GM21390 (cell line): ENCODE results near the gene ANO10.
"Not testable (repeated sequence)": the region's sequence is repeated elsewhere in the genome, so short reads cannot be mapped to it uniquely, and the experiment has no call there.

Source experiments
- ATAC-seq: cut with Tn5 transposase; IDR thresholded peaks from one replicate; pipeline ENCODE4 v1.9.1; 2021; ENCODE audit not compliant: unreplicated experiment

The ANO10 gene

DNA sequence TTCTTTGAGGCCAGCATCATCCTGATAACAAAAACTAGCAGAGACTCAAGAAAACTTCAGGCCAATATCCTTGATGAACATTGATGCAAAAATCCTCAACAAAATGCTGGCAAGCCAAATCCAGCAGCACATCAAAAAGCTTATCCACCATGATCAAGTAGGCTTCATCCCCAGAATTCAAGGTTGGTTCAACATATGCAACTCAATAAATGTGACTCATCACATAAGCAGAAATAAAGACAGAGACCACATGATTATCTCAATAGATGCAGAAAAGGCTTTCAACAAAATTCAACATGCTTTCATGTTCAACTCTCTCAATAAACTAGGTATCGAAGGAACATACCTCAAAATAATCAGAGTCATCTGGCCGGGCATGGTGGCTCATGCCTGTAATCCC lies 265.8 kb downstream of the ANO10 start:
- ATAC-seq = not testable (repeated sequence)

DNA sequence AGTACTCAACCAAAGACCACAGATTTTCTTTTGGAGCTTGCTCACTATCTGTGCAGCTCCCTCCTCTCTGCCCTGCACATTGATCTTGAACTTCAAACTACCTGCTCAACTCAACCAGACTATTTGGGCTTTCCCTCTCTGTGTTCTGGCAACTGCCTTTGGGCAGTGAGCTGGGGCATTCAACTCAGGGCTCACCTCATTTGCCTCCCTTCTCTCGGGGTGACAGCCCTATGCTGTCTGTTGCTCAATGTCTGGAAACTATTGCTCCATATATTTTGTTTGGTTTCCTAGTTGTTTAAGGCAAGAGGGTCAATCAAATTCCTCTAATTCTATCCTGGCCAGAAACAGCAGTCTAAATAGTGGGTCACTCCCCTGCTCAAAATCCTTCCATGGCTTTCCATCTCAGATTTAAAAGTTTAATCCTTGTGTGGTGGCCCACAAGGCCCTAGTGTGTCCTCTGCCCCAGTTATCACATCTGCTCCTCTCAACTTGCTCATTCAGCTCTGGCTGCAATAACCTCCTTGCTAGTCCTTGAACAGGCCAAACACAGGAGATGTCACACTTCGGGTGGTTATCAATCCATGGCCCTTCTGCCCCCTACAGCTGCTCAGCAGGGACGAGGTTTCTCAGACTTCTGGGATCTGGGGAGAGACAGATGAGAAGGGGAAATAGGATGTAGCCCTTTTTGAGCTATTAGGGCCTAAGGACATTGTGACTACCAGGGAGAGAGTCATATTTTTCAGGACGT lies 267.7 kb downstream of the ANO10 start:
- no peak for ATAC-seq

DNA sequence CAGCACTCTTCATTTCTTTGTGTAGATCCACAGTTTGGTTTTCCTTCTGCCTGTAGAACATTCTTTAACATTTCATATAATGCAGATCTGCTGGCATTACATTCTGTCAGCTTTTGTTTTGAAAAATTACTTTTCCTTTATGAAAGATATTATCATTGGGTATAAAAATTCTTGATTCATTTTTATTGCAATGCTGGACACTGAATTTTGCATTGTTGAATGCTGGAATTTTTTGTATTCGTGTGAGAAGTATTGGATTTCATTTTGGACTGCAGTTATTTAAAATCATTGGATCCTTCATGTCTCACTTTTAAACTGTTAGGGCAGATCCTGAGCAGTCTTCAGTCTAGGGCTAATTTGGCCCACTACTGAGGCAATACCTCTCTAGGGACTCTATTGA lies 268.4 kb downstream of the ANO10 start:
- no peak for ATAC-seq

DNA sequence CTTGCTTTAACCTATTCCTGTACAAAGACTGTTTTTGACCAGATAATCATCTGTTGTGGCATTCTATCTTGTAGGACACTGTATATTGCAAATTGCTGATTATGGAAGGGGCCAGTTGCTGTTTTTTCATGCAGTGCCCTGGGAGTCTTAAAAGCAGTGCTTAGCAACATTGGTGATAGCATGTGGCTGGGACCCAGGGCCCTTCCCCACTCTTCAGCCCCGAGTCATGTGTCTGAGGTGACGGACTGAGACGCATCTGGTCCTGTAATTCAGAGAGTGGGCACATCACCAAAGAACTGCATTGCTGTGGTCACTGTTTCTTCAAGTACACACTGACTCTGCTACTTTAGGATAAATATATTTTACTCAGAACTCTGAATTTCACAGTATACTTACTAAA lies 272.1 kb downstream of the ANO10 start:
- ATAC-seq = no peak

DNA sequence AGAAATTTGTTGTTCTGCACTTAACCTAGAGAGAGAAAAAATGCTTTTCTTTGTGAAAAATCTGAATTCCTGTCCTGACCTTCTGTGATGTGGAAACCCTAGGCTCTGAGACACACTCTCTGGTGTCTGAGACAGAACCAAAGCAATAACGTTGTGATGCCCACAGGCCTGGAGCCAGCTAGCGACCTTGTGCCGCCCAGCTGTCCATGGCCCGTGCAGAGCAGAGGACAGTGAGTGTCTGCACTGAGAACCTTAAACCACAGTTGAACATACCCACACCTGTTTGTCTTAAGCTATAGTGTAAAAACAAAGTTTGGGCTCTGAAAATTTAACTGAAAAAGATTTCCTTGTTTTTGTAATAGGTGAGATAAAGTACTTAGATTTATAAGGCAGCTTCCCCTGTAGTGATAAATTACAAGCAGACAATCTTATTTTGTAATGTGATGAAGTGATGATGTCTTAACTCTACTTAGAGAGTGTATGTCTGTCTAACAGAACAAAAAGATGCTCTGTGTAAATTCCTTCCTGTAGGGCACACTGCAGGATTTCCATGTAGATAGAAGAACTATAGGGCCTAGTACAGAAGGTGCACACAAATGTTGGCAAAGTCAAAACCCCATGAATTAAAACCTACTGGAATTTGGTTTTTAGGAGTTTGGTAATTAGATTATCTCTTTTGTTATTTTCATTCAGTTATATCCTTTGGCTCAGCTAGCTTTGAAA lies 272.8 kb downstream of the ANO10 start:
- no peak for ATAC-seq

DNA sequence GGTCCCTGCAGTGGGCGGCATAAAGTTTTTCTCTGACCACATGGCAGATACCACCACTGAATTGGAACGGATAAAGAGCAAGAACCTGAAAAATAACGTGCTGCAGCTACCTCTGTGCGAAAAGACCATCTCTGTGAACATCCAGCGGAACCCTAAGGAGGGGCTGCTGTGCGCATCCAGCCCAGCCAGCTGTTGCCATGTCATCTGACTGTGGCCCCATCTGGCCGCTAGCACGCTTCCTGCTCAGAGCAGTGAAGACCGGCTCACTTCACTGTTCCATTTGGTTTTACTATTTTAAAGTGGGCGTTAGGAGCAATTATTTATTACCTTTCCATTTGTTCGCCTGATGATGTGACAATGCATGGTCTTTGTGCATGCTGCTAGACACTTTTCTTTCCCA lies 273.5 kb downstream of the ANO10 start:
- ATAC-seq = no peak

DNA sequence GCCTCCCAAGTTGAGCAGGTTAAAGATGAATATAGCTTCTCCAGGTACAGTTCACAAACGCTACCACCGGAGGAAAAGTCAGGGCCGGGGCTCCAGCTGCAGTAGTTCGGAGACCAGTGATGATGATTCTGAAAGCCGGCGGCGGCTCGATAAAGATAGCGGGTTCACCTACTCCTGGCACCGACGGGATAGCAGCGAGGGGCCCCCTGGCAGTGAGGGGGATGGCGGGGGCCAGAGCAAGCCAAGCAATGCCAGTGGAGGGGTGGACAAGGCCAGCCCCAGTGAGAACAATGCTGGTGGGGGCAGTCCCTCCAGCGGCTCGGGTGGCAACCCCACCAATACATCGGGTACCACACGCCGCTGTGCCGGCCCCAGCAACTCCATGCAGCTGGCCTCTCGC lies 274.0 kb downstream of the ANO10 start:
- no peak for ATAC-seq

DNA sequence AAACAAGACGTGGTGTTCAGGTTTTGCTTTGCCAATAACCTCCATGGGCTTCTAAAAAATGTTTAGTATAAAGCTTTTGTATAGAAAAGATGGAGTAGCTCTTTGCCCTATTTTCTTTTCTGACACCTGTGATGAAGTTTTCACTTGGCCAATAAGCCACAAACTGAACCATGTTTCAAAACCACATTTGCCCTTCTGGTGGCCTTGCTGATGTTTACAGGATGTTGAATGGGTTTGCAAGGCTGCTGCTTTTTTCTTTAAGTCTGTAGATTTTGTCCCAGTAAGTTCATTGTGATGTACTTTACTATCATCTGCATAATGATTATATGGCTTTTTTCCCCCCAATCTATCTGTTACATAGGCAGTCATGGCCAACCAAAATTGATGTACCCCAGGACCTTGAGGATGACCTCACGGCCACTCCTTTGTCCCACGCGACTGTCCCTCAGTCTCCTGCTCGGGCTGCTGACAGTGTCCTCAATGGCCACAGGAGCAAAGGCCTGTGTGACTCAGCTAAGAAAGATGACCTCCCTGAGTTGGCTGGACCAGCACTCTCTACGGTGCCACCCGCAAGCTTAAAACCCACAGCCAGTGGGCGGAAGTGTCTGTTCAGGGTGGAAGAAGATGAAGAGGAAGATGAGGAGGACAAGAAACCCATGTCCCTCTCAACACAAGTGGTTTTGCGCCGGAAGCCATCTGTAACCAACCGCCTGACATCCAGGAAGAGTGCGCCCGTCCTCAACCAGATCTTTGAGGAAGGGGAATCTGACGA lies 274.6 kb downstream of the ANO10 start:
- ATAC-seq = no peak

DNA sequence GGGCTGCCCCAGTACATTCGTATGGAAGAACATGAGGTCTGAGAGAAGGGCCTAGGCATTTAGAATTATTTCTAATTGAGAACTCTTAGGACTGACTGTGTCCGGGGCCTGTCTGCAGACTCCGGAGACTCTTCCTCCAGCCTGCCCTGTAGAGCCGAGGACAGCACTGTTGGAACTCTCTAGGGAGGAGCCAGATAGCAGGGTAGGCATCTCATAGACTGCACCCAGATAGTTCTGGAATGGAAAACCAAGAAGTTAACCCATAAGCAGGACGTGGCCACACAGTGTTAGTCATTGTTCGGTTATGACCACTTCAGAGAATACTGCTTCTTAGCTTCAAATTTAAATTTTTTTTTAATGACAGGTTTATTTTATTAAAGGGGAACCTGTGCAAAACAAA lies 275.9 kb downstream of the ANO10 start:
- no peak for ATAC-seq

DNA sequence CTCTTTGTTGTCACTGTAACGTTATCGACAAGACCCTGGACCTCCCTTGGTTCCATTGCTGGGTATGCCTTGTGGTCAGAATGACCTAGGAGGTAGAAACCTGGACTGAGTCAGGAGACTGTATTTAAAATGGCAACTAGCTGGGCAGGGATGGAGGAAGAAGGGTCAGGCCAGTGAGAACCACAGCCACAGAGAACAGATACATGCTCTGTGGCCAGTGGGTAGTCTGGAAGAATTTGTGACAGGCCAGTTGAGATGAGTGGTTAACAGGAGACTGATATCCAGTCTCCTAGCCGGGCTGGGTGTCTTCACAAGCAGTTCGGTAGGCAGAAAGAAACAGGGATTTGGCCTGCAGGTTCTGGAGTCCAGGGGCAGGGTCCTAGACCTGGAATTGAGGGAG lies 276.6 kb downstream of the ANO10 start:
- no peak for ATAC-seq

DNA sequence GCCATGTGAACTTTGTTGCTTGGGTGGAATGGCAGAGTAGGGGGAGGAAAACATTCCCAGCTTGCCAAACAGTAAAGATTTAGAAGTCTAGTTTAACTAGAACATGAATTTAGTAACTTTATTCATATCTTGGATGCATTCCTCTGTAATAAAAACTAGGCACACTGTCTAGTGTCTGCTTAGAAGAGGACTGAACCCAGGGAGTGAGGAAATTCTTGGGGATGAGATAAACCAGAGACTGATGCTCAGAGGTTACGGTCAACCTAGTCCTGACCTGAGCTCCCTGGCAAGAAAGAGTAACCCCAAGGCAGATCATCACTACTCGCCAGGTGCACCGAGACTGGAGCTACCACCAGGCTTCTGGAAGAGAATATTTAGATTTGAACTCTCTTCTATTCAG lies 277.3 kb downstream of the ANO10 start:
- ATAC-seq = no peak

DNA sequence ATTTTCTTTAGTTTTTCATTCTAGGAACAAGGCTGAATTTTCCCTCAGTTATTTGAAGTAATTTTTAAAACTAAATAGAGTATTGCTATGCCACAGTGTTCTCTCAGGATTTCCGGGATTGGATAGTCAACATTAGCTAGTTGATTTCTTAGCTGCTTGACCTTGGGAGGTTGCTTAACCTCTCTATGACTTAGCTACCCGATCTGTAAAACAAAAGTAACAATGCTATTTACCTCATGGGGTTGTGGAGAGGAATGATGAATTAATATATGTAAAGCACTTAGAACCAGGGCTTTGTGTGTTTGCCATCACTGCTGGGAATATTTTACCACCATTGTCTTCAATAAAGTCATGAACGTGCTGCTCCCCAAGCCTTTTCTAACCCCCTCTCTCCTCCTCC lies 278.0 kb downstream of the ANO10 start:
- ATAC-seq = no peak

DNA sequence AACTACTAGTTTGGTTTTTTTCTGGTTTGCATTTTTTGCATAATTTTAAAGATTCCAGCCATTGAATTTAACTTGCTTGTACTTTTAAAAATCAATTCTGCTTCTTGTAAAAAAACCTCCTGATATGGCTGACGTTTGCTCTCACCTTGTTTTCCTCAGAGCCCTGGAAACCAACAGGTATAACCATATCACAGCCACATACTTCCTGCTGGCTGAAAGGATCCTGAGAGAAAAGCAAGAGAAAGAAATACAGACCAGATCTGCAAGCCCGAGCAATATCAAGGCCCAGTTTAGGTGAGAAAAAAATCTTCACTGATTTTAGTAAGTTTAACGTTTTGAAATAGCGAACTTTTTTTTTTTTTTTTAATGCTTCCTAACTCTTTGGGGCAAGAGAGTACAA lies 278.6 kb downstream of the ANO10 start:
- no peak for ATAC-seq

DNA sequence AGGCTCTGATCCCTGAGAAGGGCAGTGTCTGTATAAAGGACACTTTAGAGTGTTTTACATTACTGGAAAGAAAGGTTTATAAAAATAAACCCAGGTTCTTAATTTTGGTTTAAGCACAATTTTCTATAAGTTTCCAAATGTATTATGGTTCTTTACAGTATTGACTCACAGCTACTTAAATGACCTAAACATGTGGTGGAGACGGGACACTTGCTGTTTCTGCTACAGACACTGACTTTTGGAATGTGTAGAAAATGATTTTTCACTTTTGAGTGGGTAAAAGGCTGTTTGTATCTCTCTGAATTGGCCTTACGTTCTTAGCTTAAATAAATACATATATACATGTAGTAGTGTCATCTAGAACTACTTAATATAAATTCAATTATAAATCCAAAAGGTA lies 280.0 kb downstream of the ANO10 start:
- ATAC-seq = no peak

DNA sequence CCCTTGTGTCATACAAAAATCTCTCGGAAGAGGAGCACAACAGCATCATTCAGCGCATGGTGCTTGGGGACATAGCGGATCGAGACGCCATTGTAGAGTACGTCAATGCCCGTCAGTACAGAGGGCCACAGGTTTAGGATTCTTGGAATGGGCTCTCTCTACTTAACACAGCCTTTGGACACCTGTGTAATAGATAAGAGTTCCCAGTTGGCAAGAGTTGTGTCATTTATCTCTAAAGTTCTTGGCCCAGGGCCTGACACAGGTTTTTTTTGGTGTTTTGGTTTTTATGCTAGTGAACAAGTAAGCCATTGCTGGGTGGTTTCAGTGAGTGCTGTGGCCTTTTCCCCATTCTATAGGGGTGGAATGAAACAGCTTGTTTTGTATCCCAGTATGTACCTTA lies 281.4 kb downstream of the ANO10 start:
- ATAC-seq = no peak

DNA sequence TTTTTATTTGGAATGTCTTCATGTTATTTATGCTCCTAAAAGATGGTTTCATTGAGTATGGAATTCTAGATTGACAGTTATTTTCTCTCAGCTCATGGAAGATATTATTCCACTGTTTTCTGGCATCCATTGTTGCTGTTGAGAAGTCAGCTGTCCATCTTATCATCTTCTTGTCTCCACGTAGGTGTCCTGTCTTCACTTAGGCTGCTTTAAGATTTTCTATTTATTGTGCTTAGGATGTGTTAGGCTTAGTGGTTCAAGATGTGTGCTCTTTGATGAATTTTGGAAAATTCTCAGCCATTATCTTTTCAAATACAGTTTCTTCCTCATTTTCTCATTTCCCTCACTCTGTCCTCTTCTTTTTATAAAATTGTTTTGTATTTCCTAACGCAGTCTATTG lies 283.5 kb downstream of the ANO10 start:
- ATAC-seq = no peak

DNA sequence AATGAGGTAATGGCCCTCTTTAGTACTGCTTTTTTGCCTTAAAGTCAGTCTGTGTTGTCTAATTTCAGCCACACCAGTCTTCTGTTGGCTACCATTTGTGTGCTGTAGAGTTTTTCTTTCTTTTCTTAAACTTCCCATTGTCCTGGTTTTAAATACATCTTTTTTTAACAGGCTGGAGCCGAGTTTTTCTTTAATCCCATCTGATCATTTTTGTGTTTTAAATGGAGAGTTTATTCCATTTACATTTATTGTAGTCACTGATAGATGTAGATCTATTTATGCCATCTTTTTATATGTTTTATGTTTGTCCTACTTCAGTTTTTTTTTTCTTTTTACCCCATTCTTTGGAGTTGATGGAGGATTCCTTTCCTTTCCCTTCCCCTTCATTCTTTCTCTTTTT lies 286.0 kb downstream of the ANO10 start:
- no peak for ATAC-seq

DNA sequence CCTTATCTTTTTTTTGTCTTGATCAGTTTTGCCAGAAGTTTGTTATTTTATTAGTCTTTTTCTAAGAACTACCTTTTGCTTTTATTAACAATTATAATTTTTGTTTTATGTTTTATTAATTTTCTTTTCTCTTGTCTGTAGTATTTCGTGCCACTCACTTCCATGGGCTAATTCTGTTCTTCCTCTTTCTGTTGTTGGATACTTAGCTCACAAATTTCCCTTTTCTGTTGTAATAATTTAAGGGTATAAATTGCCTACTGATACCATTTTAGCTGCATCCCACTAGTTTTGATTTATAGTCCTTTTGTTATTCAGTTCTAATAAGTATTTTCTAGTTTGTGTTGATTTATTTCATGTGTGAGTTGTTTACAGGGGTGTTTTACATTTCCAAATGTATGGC lies 286.8 kb downstream of the ANO10 start:
- no peak for ATAC-seq

DNA sequence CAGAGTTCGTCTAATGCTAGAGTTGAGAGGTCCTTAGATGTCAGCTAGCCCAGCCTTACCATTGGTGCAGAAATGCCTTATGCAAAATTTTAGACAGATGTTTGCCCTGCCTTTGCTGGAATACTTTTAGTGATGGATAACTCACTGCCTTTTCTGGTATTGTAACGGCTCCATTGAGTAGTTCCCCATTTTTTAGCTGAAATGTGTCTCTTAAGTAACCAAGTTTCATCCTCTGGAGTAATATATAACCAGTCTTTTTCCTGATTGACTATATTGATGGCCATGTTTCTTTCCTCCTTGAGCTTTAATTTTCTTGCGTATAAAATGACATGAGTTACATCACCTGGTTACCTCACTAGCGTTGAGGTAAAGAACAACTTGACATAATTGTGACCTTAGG lies 290.4 kb downstream of the ANO10 start:
- no peak for ATAC-seq

DNA sequence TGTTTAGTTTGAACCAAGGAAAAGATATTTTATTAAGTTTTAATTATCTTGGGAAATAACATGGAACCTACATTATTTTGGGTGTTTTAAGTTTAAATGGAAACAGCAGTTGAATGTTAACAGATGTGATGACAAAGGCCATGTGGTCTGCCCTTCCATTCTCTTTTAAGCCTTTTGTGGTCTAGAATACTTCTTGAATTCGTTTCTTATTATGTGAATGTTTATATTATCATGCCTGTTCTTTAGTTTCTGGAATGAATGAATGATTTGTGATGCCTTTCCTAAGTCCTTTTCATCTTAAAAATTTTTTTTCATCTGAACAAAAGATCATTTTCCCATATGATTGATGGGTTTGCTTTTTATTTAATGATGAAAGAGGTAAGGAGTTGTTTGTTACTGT lies 290.8 kb downstream of the ANO10 start:
- ATAC-seq = no peak

DNA sequence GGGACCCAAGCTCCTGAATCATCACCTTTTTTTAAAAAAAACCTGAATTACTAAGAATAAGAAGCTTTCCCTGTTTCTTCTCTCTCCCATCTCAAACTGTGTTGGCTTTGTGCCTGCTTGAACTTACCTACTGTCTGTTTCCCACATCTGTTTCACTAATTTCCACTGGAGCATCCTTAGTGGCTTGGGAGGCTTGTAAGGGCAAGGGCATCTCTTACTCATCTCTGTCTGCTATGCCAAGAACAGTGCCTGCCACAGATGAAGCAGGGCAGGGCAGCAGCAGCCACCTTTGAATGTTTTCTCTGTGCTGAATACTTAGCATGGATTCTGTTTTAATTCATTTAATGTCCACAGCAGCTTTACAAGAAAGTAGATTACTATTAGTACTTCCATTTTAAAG lies 293.2 kb downstream of the ANO10 start:
- ATAC-seq = no peak

DNA sequence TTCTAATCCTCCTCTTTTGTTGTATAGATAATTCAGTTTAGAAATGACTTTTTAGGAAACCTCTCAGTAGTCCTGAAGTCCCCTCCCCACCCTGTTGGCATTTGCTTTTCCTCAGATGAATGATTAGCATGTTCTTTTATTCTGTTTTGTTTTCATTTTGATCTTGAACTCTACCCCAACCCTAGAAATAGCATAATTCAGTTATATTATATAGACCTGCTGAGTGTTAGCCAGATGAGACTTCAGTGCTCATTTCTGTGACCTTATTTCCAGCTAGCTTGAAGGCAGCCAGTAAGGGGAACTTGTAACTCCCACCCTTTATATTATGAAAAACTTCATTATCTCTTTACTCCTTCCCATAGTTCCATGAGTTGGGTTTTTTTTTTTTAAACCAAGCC lies 294.2 kb downstream of the ANO10 start:
- ATAC-seq = no peak
